A549 (cell line): ENCODE data around the gene ZDHHC11. TPM values are rescaled to one million over a fixed set of nuclear protein-coding genes. Genes with fewer than 3 reads are reported as not detected.

Source experiments
- ATAC-seq, 2 experiments: fragments of 200-7000 bp in 1 of 2; fragments of >200 bp in 1 of 2; cut with Nextera tagmentation in 1 of 2; cut with Tn5 transposase in 1 of 2; 3 replicates each; pipeline versions ENCODE4 v1.8.0 to v1.9.1; 2018 to 2020; ENCODE audit warnings: mild to moderate bottlenecking in 1 of 2, moderate library complexity in 1 of 2
- CTCF ChIA-PET: fragments of 300-600 bp; sonication (Branson Sonifier 250); formaldehyde crosslinking; extraction: SDS; loops from one replicate; lab custom pipeline; 2021; ENCODE audit warnings: antibody characterized with exemption, inconsistent platforms; lab: Yijun Ruan, JAX
- POLR2A ChIA-PET: fragments of 350-600 bp; formaldehyde crosslinking; extraction: SDS; loops from one replicate; lab custom pipeline; 2021; ENCODE audit warnings: antibody characterized with exemption, inconsistent platforms; lab: Yijun Ruan, JAX
- DNase-seq, 2 experiments: peaks; one replicate each; pipeline versions ENCODE4 v3.0.0 to v3.0.0-alpha.2; 2011 to 2016; ENCODE audit warnings: low read depth in 1 of 2, low spot score in 1 of 2
- FAIRE-seq: peaks from 2 replicates; lab custom pipeline; 2011; peaks lifted over from hg19 to GRCh38; lab: Jason Lieb, UNC
- H3K27ac ChIP-seq, 2 experiments: fragments of >200 bp; sonication (Bioruptor Twin); formaldehyde crosslinking; 3 replicates each; pipeline ENCODE4 v1.5.1; 2016 to 2017
- H3K4me1 ChIP-seq: fragments of >200 bp; sonication (Bioruptor Twin); formaldehyde crosslinking; 3 replicates; pipeline ENCODE4 v1.6.1; 2016
- H3K4me2 ChIP-seq: fragments of >200 bp; sonication (Bioruptor Twin); formaldehyde crosslinking; 3 replicates; pipeline ENCODE4 v1.6.1; 2016
- H3K4me3 ChIP-seq: fragments of >200 bp; sonication (Bioruptor Twin); formaldehyde crosslinking; 3 replicates; pipeline ENCODE4 v1.5.1; 2016
- H3K9me3 ChIP-seq: fragments of >200 bp; sonication (Bioruptor Twin); formaldehyde crosslinking; 3 replicates; pipeline ENCODE4 v1.6.1; 2016
- BHLHE40 ChIP-seq: IDR thresholded peaks from 2 replicates; pipeline ENCODE4 v1.6.1; 2012; ENCODE audit warnings: low read depth, low read length, inconsistent platforms
- CBX2 ChIP-seq: fragments of 200-600 bp; sonication (generic); IDR thresholded peaks from 2 replicates; pipeline ENCODE4 v1.6.1; 2016; ENCODE audit warnings: low read depth, mild to moderate bottlenecking, borderline replicate concordance
- CBX8 ChIP-seq: fragments of 200-600 bp; sonication (generic); IDR thresholded peaks from 2 replicates; pipeline ENCODE4 v1.6.1; 2016
- CEBPB ChIP-seq, 2 experiments: fragments of >200 bp in 1 of 2; sonication (Bioruptor Twin) in 1 of 2; formaldehyde crosslinking in 1 of 2; IDR thresholded peaks; 2 replicates each; pipeline ENCODE4 v1.6.1; 2012 to 2016
- EHMT2 ChIP-seq: fragments of 200-600 bp; sonication (generic); IDR thresholded peaks from 2 replicates; pipeline ENCODE4 v1.6.1; 2016; ENCODE audit warnings: antibody characterized with exemption, low read depth, mild to moderate bottlenecking, moderate library complexity
- EP300 ChIP-seq, 2 experiments: fragments of >200 bp; sonication (Bioruptor Twin); formaldehyde crosslinking; IDR thresholded peaks; 2 replicates in 1 of 2; 3 replicates in 1 of 2; pipeline ENCODE4 v1.6.1; 2016 to 2017
- FOSB ChIP-seq: fragments of 250-450 bp; sonication (Bioruptor Pico); IDR thresholded peaks from 2 replicates; pipeline ENCODE4 v1.5.0; 2020; ENCODE audit warnings: mild to moderate bottlenecking, moderate library complexity
- FOSL2 ChIP-seq, 2 experiments: fragments of 450-650 bp in 1 of 2; fragments of >200 bp in 1 of 2; sonication (Bioruptor Twin) in 1 of 2; formaldehyde crosslinking; IDR thresholded peaks; 2 replicates each; pipeline versions ENCODE4 v1.5.0 to v1.6.1; 2016 to 2020; ENCODE audit warnings: mild to moderate bottlenecking in 1 of 2, moderate library complexity in 1 of 2
- GATA3 ChIP-seq: IDR thresholded peaks from 2 replicates; pipeline ENCODE4 v1.6.1; 2012; ENCODE audit warnings: borderline replicate concordance
- HDAC2 ChIP-seq: fragments of 200-600 bp; sonication (generic); IDR thresholded peaks from 2 replicates; pipeline ENCODE4 v1.6.1; 2016
- HES2 ChIP-seq: fragments of >200 bp; sonication (Bioruptor Twin); formaldehyde crosslinking; IDR thresholded peaks from 2 replicates; pipeline ENCODE4 v1.6.1; 2016
- HOXA7 ChIP-seq: fragments of 250-450 bp; sonication (Bioruptor Pico); IDR thresholded peaks from 2 replicates; pipeline ENCODE4 v1.5.0; 2020; ENCODE audit warnings: mild to moderate bottlenecking, moderate library complexity
- HOXB13 ChIP-seq: fragments of 250-450 bp; sonication (Bioruptor Pico); IDR thresholded peaks from 2 replicates; pipeline ENCODE4 v1.5.0; 2020; ENCODE audit warnings: low read depth, mild to moderate bottlenecking, moderate library complexity
- JUN ChIP-seq, 2 experiments: fragments of >200 bp; sonication (Bioruptor Twin); formaldehyde crosslinking; IDR thresholded peaks; 2 replicates in 1 of 2; 3 replicates in 1 of 2; pipeline ENCODE4 v1.6.1; 2016 to 2017
- KDM1A ChIP-seq: fragments of 200-600 bp; sonication (generic); IDR thresholded peaks from 2 replicates; pipeline ENCODE4 v1.6.1; 2016; ENCODE audit warnings: low read depth, mild to moderate bottlenecking
- KDM5A ChIP-seq: fragments of 200-600 bp; sonication (generic); IDR thresholded peaks from 2 replicates; pipeline ENCODE4 v1.6.1; 2016; ENCODE audit warnings: antibody characterized with exemption, mild to moderate bottlenecking
- MAFK ChIP-seq: fragments of 450-650 bp; IDR thresholded peaks from 2 replicates; pipeline ENCODE4 v1.6.1; 2014; ENCODE audit not compliant: partially characterized antibody
- MYC ChIP-seq: IDR thresholded peaks from 2 replicates; pipeline ENCODE4 v1.6.1; 2012; ENCODE audit warnings: mild to moderate bottlenecking, inconsistent platforms, low read length, improper control_type of control experiment, borderline replicate concordance
- NR3C1 ChIP-seq: fragments of >200 bp; sonication (Bioruptor Twin); formaldehyde crosslinking; IDR thresholded peaks from 3 replicates; pipeline ENCODE4 v1.6.1; 2017
- PHF8 ChIP-seq: fragments of 200-600 bp; sonication (generic); IDR thresholded peaks from 2 replicates; pipeline ENCODE4 v1.6.1; 2016; ENCODE audit warnings: low read depth, mild to moderate bottlenecking, antibody characterized with exemption, moderate library complexity, borderline replicate concordance
- POLR2A ChIP-seq: IDR thresholded peaks from 2 replicates; pipeline ENCODE4 v1.6.1; 2012; ENCODE audit warnings: mild to moderate bottlenecking, low read length
- POLR2AphosphoS2 ChIP-seq: conservative IDR thresholded peaks from 2 replicates; pipeline ENCODE4 v1.6.1; 2012; ENCODE audit warnings: low read length, improper control_type of control experiment, inconsistent platforms
- RAD21 ChIP-seq, 2 experiments: fragments of >200 bp in 1 of 2; sonication (Bioruptor Twin) in 1 of 2; formaldehyde crosslinking in 1 of 2; IDR thresholded peaks in 1 of 2; conservative IDR thresholded peaks in 1 of 2; 2 replicates in 1 of 2; 3 replicates in 1 of 2; pipeline ENCODE4 v1.6.1; 2012 to 2018; ENCODE audit warnings: inconsistent platforms in 1 of 2
- RFX5 ChIP-seq: fragments of 450-650 bp; IDR thresholded peaks from 2 replicates; pipeline ENCODE4 v1.7.1; 2014; ENCODE audit warnings: antibody characterized with exemption, mild to moderate bottlenecking, moderate library complexity
- RNF2 ChIP-seq: fragments of 200-600 bp; sonication (generic); IDR thresholded peaks from 2 replicates; pipeline ENCODE4 v1.6.1; 2016; ENCODE audit warnings: low read depth, mild to moderate bottlenecking, antibody characterized with exemption, moderate library complexity, borderline replicate concordance
- SMC3 ChIP-seq: fragments of >200 bp; sonication (Bioruptor Twin); formaldehyde crosslinking; IDR thresholded peaks from 3 replicates; pipeline ENCODE4 v1.6.1; 2018; ENCODE audit warnings: inconsistent platforms
- SREBF2 ChIP-seq: fragments of 450-650 bp; IDR thresholded peaks from 2 replicates; pipeline ENCODE4 v1.6.1; 2014; ENCODE audit warnings: mild to moderate bottlenecking, moderate library complexity
- ZSCAN20 ChIP-seq: fragments of 250-450 bp; sonication (Bioruptor Pico); IDR thresholded peaks from 2 replicates; pipeline ENCODE4 v1.8.0; 2022; ENCODE audit warnings: mild to moderate bottlenecking, moderate library complexity
- WGBS: methylation state at CpG from one replicate; pipeline ENCODE4 v1.1.6; 2017; ENCODE audit errors: missing lambda C conversion rate; 5-methylcytosine and 5-hydroxymethylcytosine counted together
- polyA plus RNA-seq, 4 experiments: library from polyadenylated mRNA; depleted of rRNA in 3 of 4; stranded (reverse); fragments of >200 nt; fragmentation: RNase III in 1 of 4; extraction: RNeasy Plus Mini Kit Qiagen cat#74134 plus additional on column Dnase treatment in 1 of 4; gene quantifications; 2 replicates in 3 of 4; 3 replicates in 1 of 4; pipeline ENCODE4 v1.2.3, GENCODE V29; 2011 to 2017
- TF ChIP-seq, protein P1 (sequence below): IDR thresholded peaks from 2 replicates; pipeline ENCODE4 v1.6.1; 2012; ENCODE audit warnings: low read depth, borderline replicate concordance
- TF ChIP-seq, protein P2 (sequence below): fragments of >200 bp; sonication (Bioruptor Twin); formaldehyde crosslinking; IDR thresholded peaks from 3 replicates; pipeline ENCODE4 v1.5.1; 2016
- TF ChIP-seq, protein P3 (sequence below): fragments of 200-600 bp; sonication (generic); IDR thresholded peaks from 2 replicates; pipeline ENCODE4 v1.6.1; 2016; ENCODE audit warnings: antibody characterized with exemption, mild to moderate bottlenecking, moderate library complexity
- TF ChIP-seq, protein P4 (sequence below): fragments of 250-450 bp; sonication (Bioruptor Pico); IDR thresholded peaks from 2 replicates; pipeline ENCODE4 v1.5.0; 2021; ENCODE audit warnings: mild to moderate bottlenecking, moderate library complexity, borderline replicate concordance

Gene ZDHHC11
- polyA plus RNA-seq, 2 of the 4 experiments (the other 2 are of a cell fraction) = 2.6 to 13.7 TPM

GRCh38 chr5:892394-893136, 41.8 kb upstream of the ZDHHC11 start, which contains the start of the genes BRD9 and TRIP13:
BRD9 (minus strand) TSS chr5:892801; CDS start chr5:892657, 144 bp downstream.
TRIP13 (plus strand) TSS chr5:892884; CDS start chr5:892999, 115 bp downstream.
- no peak for FAIRE-seq
- POLR2A ChIA-PET = interaction anchor here (1.9 kb wide), 1 partner anchor 10 kb away, joined by 7 read pairs; no protein-coding TSS in a partner anchor
- CTCF ChIA-PET = interaction anchor here (1.0 to 8.9 kb wide), 5 partner anchors 12 to 576 kb away, joined by 3 to 89 read pairs (median 6); no protein-coding TSS in a partner anchor
- no peak for TF ChIP-seq FOSB (CRISPR knock-in tag)
- TF ChIP-seq CBX2 = no peak
- no peak for TF ChIP-seq HOXA7 (CRISPR knock-in tag)
- peak; percentile 83; the same call in 1 of the 2 replicates for TF ChIP-seq HDAC2
- TF ChIP-seq, protein P1, sequence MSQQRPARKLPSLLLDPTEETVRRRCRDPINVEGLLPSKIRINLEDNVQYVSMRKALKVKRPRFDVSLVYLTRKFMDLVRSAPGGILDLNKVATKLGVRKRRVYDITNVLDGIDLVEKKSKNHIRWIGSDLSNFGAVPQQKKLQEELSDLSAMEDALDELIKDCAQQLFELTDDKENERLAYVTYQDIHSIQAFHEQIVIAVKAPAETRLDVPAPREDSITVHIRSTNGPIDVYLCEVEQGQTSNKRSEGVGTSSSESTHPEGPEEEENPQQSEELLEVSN = no peak; the same call in 1 of the 2 replicates
- no peak for TF ChIP-seq KDM1A
- no peak for TF ChIP-seq RNF2
- TF ChIP-seq ZSCAN20 (CRISPR knock-in tag) = no peak
- TF ChIP-seq JUN (IDR thresholded peaks at IDR 0.05) = peak; percentile 76 to 95; a peak in 4 of 5 replicates
- TF ChIP-seq, protein P2, sequence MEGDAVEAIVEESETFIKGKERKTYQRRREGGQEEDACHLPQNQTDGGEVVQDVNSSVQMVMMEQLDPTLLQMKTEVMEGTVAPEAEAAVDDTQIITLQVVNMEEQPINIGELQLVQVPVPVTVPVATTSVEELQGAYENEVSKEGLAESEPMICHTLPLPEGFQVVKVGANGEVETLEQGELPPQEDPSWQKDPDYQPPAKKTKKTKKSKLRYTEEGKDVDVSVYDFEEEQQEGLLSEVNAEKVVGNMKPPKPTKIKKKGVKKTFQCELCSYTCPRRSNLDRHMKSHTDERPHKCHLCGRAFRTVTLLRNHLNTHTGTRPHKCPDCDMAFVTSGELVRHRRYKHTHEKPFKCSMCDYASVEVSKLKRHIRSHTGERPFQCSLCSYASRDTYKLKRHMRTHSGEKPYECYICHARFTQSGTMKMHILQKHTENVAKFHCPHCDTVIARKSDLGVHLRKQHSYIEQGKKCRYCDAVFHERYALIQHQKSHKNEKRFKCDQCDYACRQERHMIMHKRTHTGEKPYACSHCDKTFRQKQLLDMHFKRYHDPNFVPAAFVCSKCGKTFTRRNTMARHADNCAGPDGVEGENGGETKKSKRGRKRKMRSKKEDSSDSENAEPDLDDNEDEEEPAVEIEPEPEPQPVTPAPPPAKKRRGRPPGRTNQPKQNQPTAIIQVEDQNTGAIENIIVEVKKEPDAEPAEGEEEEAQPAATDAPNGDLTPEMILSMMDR = no peak
- TF ChIP-seq EP300 (IDR thresholded peaks at IDR 0.05) = no peak
- TF ChIP-seq, protein P3, sequence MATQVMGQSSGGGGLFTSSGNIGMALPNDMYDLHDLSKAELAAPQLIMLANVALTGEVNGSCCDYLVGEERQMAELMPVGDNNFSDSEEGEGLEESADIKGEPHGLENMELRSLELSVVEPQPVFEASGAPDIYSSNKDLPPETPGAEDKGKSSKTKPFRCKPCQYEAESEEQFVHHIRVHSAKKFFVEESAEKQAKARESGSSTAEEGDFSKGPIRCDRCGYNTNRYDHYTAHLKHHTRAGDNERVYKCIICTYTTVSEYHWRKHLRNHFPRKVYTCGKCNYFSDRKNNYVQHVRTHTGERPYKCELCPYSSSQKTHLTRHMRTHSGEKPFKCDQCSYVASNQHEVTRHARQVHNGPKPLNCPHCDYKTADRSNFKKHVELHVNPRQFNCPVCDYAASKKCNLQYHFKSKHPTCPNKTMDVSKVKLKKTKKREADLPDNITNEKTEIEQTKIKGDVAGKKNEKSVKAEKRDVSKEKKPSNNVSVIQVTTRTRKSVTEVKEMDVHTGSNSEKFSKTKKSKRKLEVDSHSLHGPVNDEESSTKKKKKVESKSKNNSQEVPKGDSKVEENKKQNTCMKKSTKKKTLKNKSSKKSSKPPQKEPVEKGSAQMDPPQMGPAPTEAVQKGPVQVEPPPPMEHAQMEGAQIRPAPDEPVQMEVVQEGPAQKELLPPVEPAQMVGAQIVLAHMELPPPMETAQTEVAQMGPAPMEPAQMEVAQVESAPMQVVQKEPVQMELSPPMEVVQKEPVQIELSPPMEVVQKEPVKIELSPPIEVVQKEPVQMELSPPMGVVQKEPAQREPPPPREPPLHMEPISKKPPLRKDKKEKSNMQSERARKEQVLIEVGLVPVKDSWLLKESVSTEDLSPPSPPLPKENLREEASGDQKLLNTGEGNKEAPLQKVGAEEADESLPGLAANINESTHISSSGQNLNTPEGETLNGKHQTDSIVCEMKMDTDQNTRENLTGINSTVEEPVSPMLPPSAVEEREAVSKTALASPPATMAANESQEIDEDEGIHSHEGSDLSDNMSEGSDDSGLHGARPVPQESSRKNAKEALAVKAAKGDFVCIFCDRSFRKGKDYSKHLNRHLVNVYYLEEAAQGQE = no peak
- peak; percentile 90 for TF ChIP-seq KDM5A
- no peak for TF ChIP-seq POLR2AphosphoS2
- TF ChIP-seq GATA3 = no peak
- no peak for TF ChIP-seq EHMT2
- no peak for TF ChIP-seq HES2
- TF ChIP-seq RAD21 (conservative IDR thresholded peaks at IDR 0.05 in 1 of 2, IDR thresholded peaks at IDR 0.05 in 1 of 2) = no peak
- TF ChIP-seq MYC = peak; percentile 85; the same call in 1 of the 2 replicates
- no peak for TF ChIP-seq MAFK
- TF ChIP-seq, protein P4, sequence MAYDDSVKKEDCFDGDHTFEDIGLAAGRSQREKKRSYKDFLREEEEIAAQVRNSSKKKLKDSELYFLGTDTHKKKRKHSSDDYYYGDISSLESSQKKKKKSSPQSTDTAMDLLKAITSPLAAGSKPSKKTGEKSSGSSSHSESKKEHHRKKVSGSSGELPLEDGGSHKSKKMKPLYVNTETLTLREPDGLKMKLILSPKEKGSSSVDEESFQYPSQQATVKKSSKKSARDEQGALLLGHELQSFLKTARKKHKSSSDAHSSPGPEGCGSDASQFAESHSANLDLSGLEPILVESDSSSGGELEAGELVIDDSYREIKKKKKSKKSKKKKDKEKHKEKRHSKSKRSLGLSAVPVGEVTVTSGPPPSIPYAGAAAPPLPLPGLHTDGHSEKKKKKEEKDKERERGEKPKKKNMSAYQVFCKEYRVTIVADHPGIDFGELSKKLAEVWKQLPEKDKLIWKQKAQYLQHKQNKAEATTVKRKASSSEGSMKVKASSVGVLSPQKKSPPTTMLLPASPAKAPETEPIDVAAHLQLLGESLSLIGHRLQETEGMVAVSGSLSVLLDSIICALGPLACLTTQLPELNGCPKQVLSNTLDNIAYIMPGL = no peak
- no peak for TF ChIP-seq HOXB13 (CRISPR knock-in tag)
- TF ChIP-seq CBX8 = no peak
- TF ChIP-seq SREBF2 = no peak
- no peak for TF ChIP-seq FOSL2 (IDR thresholded peaks at IDR 0.05)
- TF ChIP-seq FOSL2 (CRISPR knock-in tag; IDR thresholded peaks at IDR 0.05) = no peak
- TF ChIP-seq RFX5 = no peak
- TF ChIP-seq SMC3 = no peak
- peak; percentile 77; the same call in 1 of the 2 replicates for TF ChIP-seq PHF8
- TF ChIP-seq BHLHE40 = no peak
- TF ChIP-seq CEBPB (IDR thresholded peaks at IDR 0.05) = no peak
- TF ChIP-seq NR3C1 = no peak
- peak; percentile 40 for TF ChIP-seq POLR2A

More at GRCh38 chr5:892394-893136, 41.8 kb upstream of the ZDHHC11 start, which contains the start of the genes BRD9 and TRIP13:
- Histone ChIP-seq H3K4me3 (peak within 1 kb of the TSS; percentile 96), H3K4me2 (peak within 1 kb of the TSS; percentile 99), H3K27ac (peak within 1 kb of the TSS; percentile 98 to 100), H3K9me3 (no peaks in the 10 kb centered on the region), H3K4me1 (peaks cover 20% of the 10 kb centered on the region)
- ATAC-seq = peak; percentile 92
- peak; percentile 82 to 94 for DNase-seq
- 3% methylated on average over 33 of the region's 91 CpGs for WGBS
